Spleen (tissue), 11 donors: ENCODE results near the gene KMT2E. TPM values are rescaled to one million over a fixed set of nuclear protein-coding genes. Genes with fewer than 3 reads are reported as not detected.

Experiments
- DNase-seq: peaks from one replicate; pipeline ENCODE4 v3.0.0-alpha.2; 2020
- H3K27ac ChIP-seq, 8 donors: fragments of 200-600 bp; sonication (generic) in 7 of 8; 1 replicate in 4 of 8; 2 replicates in 4 of 8; pipeline versions ENCODE4 v1.5.0 to v1.8.0; 2016 to 2021; ENCODE audit warnings: inconsistent platforms in 4 of 8, mild to moderate bottlenecking in 4 of 8, moderate library complexity in 1 of 8
- H3K27me3 ChIP-seq, 7 donors: fragments of 200-600 bp; sonication (generic) in 6 of 7; replicated peaks in 1 of 7; 1 replicate in 4 of 7; 2 replicates in 3 of 7; pipeline versions ENCODE4 v1.5.0 to v1.8.0; 2016 to 2021; ENCODE audit warnings: inconsistent platforms in 3 of 7, mild to moderate bottlenecking in 1 of 7
- H3K36me3 ChIP-seq, 6 donors: fragments of 200-600 bp; sonication (generic) in 5 of 6; 1 replicate in 4 of 6; 2 replicates in 2 of 6; pipeline versions ENCODE4 v1.5.0 to v1.8.0; 2016 to 2021; ENCODE audit warnings: inconsistent platforms in 2 of 6
- H3K4me1 ChIP-seq, 6 donors: fragments of 200-600 bp; sonication (generic) in 5 of 6; 1 replicate in 3 of 6; 2 replicates in 3 of 6; pipeline versions ENCODE4 v1.5.0 to v1.8.0; 2016 to 2021; ENCODE audit warnings: inconsistent platforms in 3 of 6
- H3K4me3 ChIP-seq, 8 donors: fragments of 200-600 bp; sonication (generic) in 7 of 8; 1 replicate in 4 of 8; 2 replicates in 4 of 8; pipeline versions ENCODE4 v1.5.0 to v1.8.0; 2016 to 2021; ENCODE audit warnings: inconsistent platforms in 4 of 8, mild to moderate bottlenecking in 4 of 8, moderate library complexity in 2 of 8
- H3K9me3 ChIP-seq, 8 donors: fragments of 200-600 bp; sonication (generic) in 7 of 8; 1 replicate in 4 of 8; 2 replicates in 4 of 8; pipeline versions ENCODE4 v1.5.0 to v1.8.0; 2016 to 2021; ENCODE audit warnings: inconsistent platforms in 4 of 8
- CTCF ChIP-seq, 11 experiments: fragments of 200-600 bp in 7 of 11; fragments of 450-650 bp in 4 of 11; sonication (generic) in 4 of 11; IDR thresholded peaks in 8 of 11; conservative IDR thresholded peaks in 3 of 11; 1 replicate in 7 of 11; 2 replicates in 4 of 11; pipeline versions ENCODE4 v1.4.0 to v1.8.0; 2016 to 2021; ENCODE audit warnings: antibody characterized with exemption in 11 of 11, inconsistent platforms in 4 of 11, mild to moderate bottlenecking in 1 of 11
- POLR2A ChIP-seq, 3 donors: fragments of 450-650 bp; IDR thresholded peaks; one replicate each; pipeline ENCODE4 v1.5.1; 2017; ENCODE audit warnings: antibody characterized with exemption in 3 of 3, mild to moderate bottlenecking in 1 of 3
- POLR2AphosphoS5 ChIP-seq, 3 donors: sonication (generic); formaldehyde crosslinking; IDR thresholded peaks; one replicate each; pipeline ENCODE4 v1.5.1; 2017; ENCODE audit warnings: antibody characterized with exemption in 3 of 3
- WGBS, 5 donors: extraction: QIAGEN DNeasy Blood & Tissue Kit in 3 of 5; methylation state at CpG; one replicate each; pipeline versions ENCODE4 v1.1.5 to v1.1.7; 2013 to 2018; 5-methylcytosine and 5-hydroxymethylcytosine counted together
- intact Hi-C: fragments of 100-400 bp; cut with DNase I; formaldehyde crosslinking; loops from one replicate; pipeline ENCODE4 v1.15.0; 2023; ENCODE audit warnings: low total_unique reads
- polyA plus RNA-seq, 3 donors: library from polyadenylated mRNA; stranded (reverse); fragments of 200-250 nt; gene quantifications; one replicate each; pipeline ENCODE4 v1.2.1, GENCODE V29; 2013
- total RNA-seq, 7 donors: library from RNA; depleted of rRNA in 3 of 7; stranded (reverse); fragments of >200 nt in 3 of 7; fragmentation: NEBNext Ultra II Directional in 4 of 7; extraction: Animal tissue kit (Norgen Biotek cat#: 25700) in 4 of 7; gene quantifications; one replicate each; pipeline versions ENCODE4 v1.1.0 to v1.2.1, GENCODE V29; 2016 to 2021
- donor health status: healthy with polysubstance abuse.
- donor health status: DM: no; HTN: no; CAD: no; lungs with moderate emphysema.
- donor health status: DM: no; HTN: no; CAD: no.
- donor health status: Bipolar disorder and iron deficiency.
- donor health status: healthy.
- donor health status: DM: no; HTN: no; CAD: no.
- donor health status: DM: yes; HTN: yes; CAD: no.

The KMT2E gene
- total and polyA plus RNA-seq, 10 donors = 11.5 to 215 (median 137) TPM

- TF ChIP-seq POLR2A (IDR thresholded peaks at IDR 0.05) = no peak
- no peak for TF ChIP-seq CTCF (IDR thresholded peaks at IDR 0.05 in 8 of 11, conservative IDR thresholded peaks at IDR 0.05 in 3 of 11)
- TF ChIP-seq POLR2AphosphoS5 (IDR thresholded peaks at IDR 0.05) = no peak
- H3K4me1 ChIP-seq = peaks cover 38 to 100% (median 82%) of the 10 kb centered on the region in 6 donors
- peaks cover 0 to 12% (median 0%) of the 10 kb centered on the region in 6 donors for H3K36me3 ChIP-seq
- H3K9me3 ChIP-seq = no peaks in the 10 kb centered on the region
- DNase-seq = no peak
- H3K4me3 ChIP-seq = no peak overlapping the region
- no peak overlapping the region for H3K27ac ChIP-seq
- intact Hi-C loops = no loop called here
- H3K27me3 ChIP-seq = no peaks in the 10 kb centered on the region
Observed at GRCh38 chr7:105030447-105030846, 16.4 kb downstream of the KMT2E start.

- TF ChIP-seq POLR2AphosphoS5 (IDR thresholded peaks at IDR 0.05) (no peak), POLR2A (IDR thresholded peaks at IDR 0.05) (no peak), CTCF (IDR thresholded peaks at IDR 0.05 in 8 of 11, conservative IDR thresholded peaks at IDR 0.05 in 3 of 11) (no peak)
- Histone ChIP-seq H3K27me3 (no peaks in the 10 kb centered on the region), H3K9me3 (no peaks in the 10 kb centered on the region), H3K27ac (no peak overlapping the region), H3K4me1 (peaks cover 27 to 100% (median 81%) of the 10 kb centered on the region in 6 donors), H3K4me3 (no peak overlapping the region), H3K36me3 (peaks cover 0 to 12% (median 0%) of the 10 kb centered on the region in 6 donors)
- WGBS, 5 donors = 89 to 100% (median 96%) methylated on average over 1 of the region's 1 CpG
- no peak for DNase-seq
- intact Hi-C loops = no loop called here
Observed at GRCh38 chr7:105032553-105033214, 18.7 kb downstream of the KMT2E start.

- Histone ChIP-seq H3K4me3 (no peak overlapping the region), H3K4me1 (peaks cover 32 to 100% (median 80%) of the 10 kb centered on the region in 6 donors), H3K36me3 (peaks cover 0 to 22% (median under 1%) of the 10 kb centered on the region in 6 donors), H3K9me3 (no peaks in the 10 kb centered on the region), H3K27ac (peak overlapping the region in 3 of 8 donors; percentile 14 to 55 (median 24)), H3K27me3 (no peaks in the 10 kb centered on the region)
- DNase-seq = no peak
- TF ChIP-seq CTCF (IDR thresholded peaks at IDR 0.05 in 8 of 11, conservative IDR thresholded peaks at IDR 0.05 in 3 of 11) (no peak), POLR2AphosphoS5 (IDR thresholded peaks at IDR 0.05) (no peak), POLR2A (IDR thresholded peaks at IDR 0.05) (no peak)
- WGBS, 5 donors = 90 to 96% (median 92%) methylated on average over 5 of the region's 5 CpGs
- intact Hi-C loops = no loop called here
Observed at GRCh38 chr7:105035349-105035748, 21.3 kb downstream of the KMT2E start.

GRCh38 chr7:105036217-105037168 lies 22.5 kb downstream of the KMT2E start:
- WGBS, 5 donors = 77 to 94% (median 82%) methylated on average over 5 of the region's 5 CpGs
- H3K36me3 ChIP-seq = peaks cover 0 to 32% (median 9%) of the 10 kb centered on the region in 6 donors
- no peak for TF ChIP-seq POLR2A (IDR thresholded peaks at IDR 0.05)
- no peak for TF ChIP-seq POLR2AphosphoS5 (IDR thresholded peaks at IDR 0.05)
- TF ChIP-seq CTCF (IDR thresholded peaks at IDR 0.05 in 8 of 11, conservative IDR thresholded peaks at IDR 0.05 in 3 of 11) = no peak
- H3K27ac ChIP-seq = peak overlapping the region in 4 of 8 donors; percentile 13 to 55 (median 19)
- no peaks in the 10 kb centered on the region for H3K27me3 ChIP-seq
- no peak overlapping the region for H3K4me3 ChIP-seq
- H3K9me3 ChIP-seq = no peaks in the 10 kb centered on the region
- H3K4me1 ChIP-seq = peaks cover 32 to 100% (median 84%) of the 10 kb centered on the region in 6 donors
- DNase-seq = no peak
- intact Hi-C loops = no loop called here
